ENCODE data around the gene BTBD1.

DNA sequence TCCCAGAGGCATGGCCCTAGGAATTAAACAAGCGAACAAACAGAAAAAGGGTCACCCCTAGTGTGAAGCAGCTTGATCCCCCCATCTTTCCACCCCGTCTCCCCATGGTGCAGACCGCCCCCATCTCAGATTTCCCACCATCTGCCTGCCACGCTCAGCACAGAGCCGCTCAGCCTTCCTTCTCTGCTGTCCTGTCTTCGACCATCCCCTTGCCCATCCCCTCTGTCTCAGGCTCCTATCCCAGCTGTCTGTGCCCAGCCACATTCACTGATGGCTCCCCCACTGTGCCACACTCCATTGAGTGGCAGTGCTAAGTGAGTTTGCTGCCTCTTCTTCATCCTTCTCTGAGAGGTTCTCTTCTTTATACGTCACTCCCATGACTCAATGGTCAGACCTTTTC is 11.7 kb upstream of the BTBD1 start:
- TF ChIP-seq EGR1 (IDR thresholded peaks at IDR 0.05; ENCODE audit: low read depth): no peak
- no peak for TF ChIP-seq POLR2AphosphoS5 (IDR thresholded peaks at IDR 0.05; ENCODE audit: low read depth, low read length)
- TF ChIP-seq, protein P1, sequence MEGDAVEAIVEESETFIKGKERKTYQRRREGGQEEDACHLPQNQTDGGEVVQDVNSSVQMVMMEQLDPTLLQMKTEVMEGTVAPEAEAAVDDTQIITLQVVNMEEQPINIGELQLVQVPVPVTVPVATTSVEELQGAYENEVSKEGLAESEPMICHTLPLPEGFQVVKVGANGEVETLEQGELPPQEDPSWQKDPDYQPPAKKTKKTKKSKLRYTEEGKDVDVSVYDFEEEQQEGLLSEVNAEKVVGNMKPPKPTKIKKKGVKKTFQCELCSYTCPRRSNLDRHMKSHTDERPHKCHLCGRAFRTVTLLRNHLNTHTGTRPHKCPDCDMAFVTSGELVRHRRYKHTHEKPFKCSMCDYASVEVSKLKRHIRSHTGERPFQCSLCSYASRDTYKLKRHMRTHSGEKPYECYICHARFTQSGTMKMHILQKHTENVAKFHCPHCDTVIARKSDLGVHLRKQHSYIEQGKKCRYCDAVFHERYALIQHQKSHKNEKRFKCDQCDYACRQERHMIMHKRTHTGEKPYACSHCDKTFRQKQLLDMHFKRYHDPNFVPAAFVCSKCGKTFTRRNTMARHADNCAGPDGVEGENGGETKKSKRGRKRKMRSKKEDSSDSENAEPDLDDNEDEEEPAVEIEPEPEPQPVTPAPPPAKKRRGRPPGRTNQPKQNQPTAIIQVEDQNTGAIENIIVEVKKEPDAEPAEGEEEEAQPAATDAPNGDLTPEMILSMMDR (IDR thresholded peaks at IDR 0.05 in 2 of 3, conservative IDR thresholded peaks at IDR 0.05 in 1 of 3; ENCODE audit: borderline replicate concordance in 1 of 3, insufficient read depth in 1 of 3, low read depth in 2 of 3, low read length in 2 of 3): no peak
- TF ChIP-seq SRF (IDR thresholded peaks at IDR 0.05; ENCODE audit: low read depth): no peak

Data from HCT116 (cell line).